HepG2 (cell line): ENCODE results near the gene SLC2A11. TPM values are rescaled to one million over a fixed set of nuclear protein-coding genes. Genes with fewer than 3 reads are reported as not detected.

Experiments used
- HMGA1 ChIP-seq: sonication (generic); formaldehyde crosslinking; conservative IDR thresholded peaks from 2 replicates; pipeline ENCODE4 v1.4.0; 2020; ENCODE audit warnings: missing genetic modification reagents
- IKZF5 ChIP-seq: IDR thresholded peaks from 2 replicates; pipeline ENCODE4 v1.6.1; 2018; ENCODE audit warnings: missing genetic modification reagents, mild to moderate bottlenecking, missing compliant biosample characterization
- MAF1 ChIP-seq: sonication (generic); formaldehyde crosslinking; IDR thresholded peaks from 2 replicates; pipeline ENCODE4 v1.5.0; 2020; ENCODE audit warnings: missing genetic modification reagents, borderline replicate concordance
- MIXL1 ChIP-seq: IDR thresholded peaks from 2 replicates; pipeline ENCODE4 v1.6.1; 2016
- NFAT5 ChIP-seq: sonication (generic); formaldehyde crosslinking; IDR thresholded peaks from 2 replicates; pipeline ENCODE4 v1.4.0; 2020; ENCODE audit warnings: missing genetic modification reagents
- PCBP2 ChIP-seq: fragments of 200-400 bp; formaldehyde crosslinking; optimal IDR thresholded peaks from 2 replicates; pipeline ENCODE3; 2018; ENCODE audit warnings: low read length, low read depth; ENCODE audit not compliant: poor library complexity, severe bottlenecking
- SIX1 ChIP-seq: sonication (generic); formaldehyde crosslinking; IDR thresholded peaks from 2 replicates; pipeline ENCODE4 v1.4.0; 2020; ENCODE audit warnings: missing genetic modification reagents, borderline replicate concordance
- TCF7 ChIP-seq: sonication (generic); IDR thresholded peaks from 2 replicates; pipeline ENCODE4 v1.6.1; 2016; ENCODE audit warnings: antibody characterized with exemption, low read depth
- TFAP4 ChIP-seq: sonication (generic); IDR thresholded peaks from 2 replicates; pipeline ENCODE4 v1.6.1; 2016; ENCODE audit warnings: low read depth, borderline replicate concordance
- ZBED4 ChIP-seq: sonication (generic); formaldehyde crosslinking; IDR thresholded peaks from 2 replicates; pipeline ENCODE4 v1.4.0; 2020; ENCODE audit warnings: missing genetic modification reagents, borderline replicate concordance
- ZBTB38 ChIP-seq: sonication (generic); formaldehyde crosslinking; IDR thresholded peaks from 2 replicates; pipeline ENCODE4 v1.5.1; 2020; ENCODE audit warnings: mild to moderate bottlenecking, missing genetic modification reagents
- ZNF17 ChIP-seq: sonication (generic); formaldehyde crosslinking; IDR thresholded peaks from 2 replicates; pipeline ENCODE4 v1.5.0; 2020; ENCODE audit warnings: mild to moderate bottlenecking, missing genetic modification reagents
- ZNF224 ChIP-seq: sonication (generic); formaldehyde crosslinking; IDR thresholded peaks from 2 replicates; pipeline ENCODE4 v1.5.0; 2020; ENCODE audit warnings: mild to moderate bottlenecking, missing genetic modification reagents
- ZNF510 ChIP-seq: sonication (generic); formaldehyde crosslinking; IDR thresholded peaks from 2 replicates; pipeline ENCODE4 v1.4.0; 2020; ENCODE audit warnings: low read depth, mild to moderate bottlenecking, missing genetic modification reagents
- ZNF616 ChIP-seq: sonication (generic); formaldehyde crosslinking; IDR thresholded peaks from 2 replicates; pipeline ENCODE4 v1.5.0; 2020; ENCODE audit warnings: low read depth, mild to moderate bottlenecking, missing genetic modification reagents
- polyA plus RNA-seq, 8 experiments: library from polyadenylated mRNA; depleted of rRNA in 3 of 8; stranded (reverse) in 7 of 8; unstranded in 1 of 8; fragments of >200 nt; fragmentation: Illumina TruSeq in 4 of 8; extraction: Trizol in 4 of 8; gene quantifications; 2 replicates each; pipeline versions ENCODE4 v1.2.1 to v1.2.3, GENCODE V29; 2011 to 2016; ENCODE audit warnings: low read depth in 4 of 8, missing spikeins in 1 of 8, mixed read lengths in 1 of 8; ENCODE audit not compliant: insufficient read depth in 1 of 8
- total RNA-seq, 5 experiments: library from RNA; depleted of rRNA; stranded (reverse); fragments of >200 nt; fragmentation: Illumina TruSeq; extraction: Trizol; gene quantifications; 2 replicates each; pipeline ENCODE4 v1.2.3, GENCODE V29; 2016; ENCODE audit warnings: low read depth in 1 of 5

The SLC2A11 gene
- total and polyA plus RNA-seq, 2 of the 13 experiments (the other 11 are each of a cell fraction or from before 2014, with no cell fraction given): 15.2 to 15.4 TPM

- peak; percentile 60 for TF ChIP-seq IKZF5 (CRISPR knock-in tag)
- TF ChIP-seq HMGA1 (CRISPR knock-in tag): no peak
- TF ChIP-seq PCBP2: no peak
- no peak for TF ChIP-seq ZNF17 (CRISPR knock-in tag)
- TF ChIP-seq ZNF616 (CRISPR knock-in tag): no peak
- peak; percentile 18; the same call in 1 of the 2 replicates for TF ChIP-seq TFAP4
- TF ChIP-seq SIX1: no peak
- peak; percentile 73; the same call in 1 of the 2 replicates for TF ChIP-seq ZNF224 (CRISPR knock-in tag)
- no peak for TF ChIP-seq MIXL1 (CRISPR knock-in tag)
- no peak for TF ChIP-seq ZNF510 (CRISPR knock-in tag)
- no peak for TF ChIP-seq NFAT5 (CRISPR knock-in tag)
- TF ChIP-seq MAF1: no peak
- no peak for TF ChIP-seq TCF7
- TF ChIP-seq ZBTB38 (CRISPR knock-in tag): peak; percentile 79; the same call in 1 of the 2 replicates
- TF ChIP-seq ZBED4 (CRISPR knock-in tag): no peak
Observed at GRCh38 chr22:23849009-23850006, 8.4 kb upstream of the SLC2A11 start (continued).
